ENCODE measurements around the gene NDUFS2.

- TF ChIP-seq, protein P1, sequence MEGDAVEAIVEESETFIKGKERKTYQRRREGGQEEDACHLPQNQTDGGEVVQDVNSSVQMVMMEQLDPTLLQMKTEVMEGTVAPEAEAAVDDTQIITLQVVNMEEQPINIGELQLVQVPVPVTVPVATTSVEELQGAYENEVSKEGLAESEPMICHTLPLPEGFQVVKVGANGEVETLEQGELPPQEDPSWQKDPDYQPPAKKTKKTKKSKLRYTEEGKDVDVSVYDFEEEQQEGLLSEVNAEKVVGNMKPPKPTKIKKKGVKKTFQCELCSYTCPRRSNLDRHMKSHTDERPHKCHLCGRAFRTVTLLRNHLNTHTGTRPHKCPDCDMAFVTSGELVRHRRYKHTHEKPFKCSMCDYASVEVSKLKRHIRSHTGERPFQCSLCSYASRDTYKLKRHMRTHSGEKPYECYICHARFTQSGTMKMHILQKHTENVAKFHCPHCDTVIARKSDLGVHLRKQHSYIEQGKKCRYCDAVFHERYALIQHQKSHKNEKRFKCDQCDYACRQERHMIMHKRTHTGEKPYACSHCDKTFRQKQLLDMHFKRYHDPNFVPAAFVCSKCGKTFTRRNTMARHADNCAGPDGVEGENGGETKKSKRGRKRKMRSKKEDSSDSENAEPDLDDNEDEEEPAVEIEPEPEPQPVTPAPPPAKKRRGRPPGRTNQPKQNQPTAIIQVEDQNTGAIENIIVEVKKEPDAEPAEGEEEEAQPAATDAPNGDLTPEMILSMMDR (IDR thresholded peaks at IDR 0.05) = no peak
- TF ChIP-seq POLR2A (IDR thresholded peaks at IDR 0.05) (no peak), POLR2AphosphoS5 (IDR thresholded peaks at IDR 0.05) (no peak), EP300 (IDR thresholded peaks at IDR 0.05; ENCODE audit: low read depth) (no peak)
Observed at GRCh38 chr1:161242313-161242712, 40.1 kb downstream of the NDUFS2 start.
